Nephron progenitor cell (in vitro differentiated cells): Measurements from ENCODE around the gene HMGB3.
"Not testable (repeated sequence)": the region's sequence is repeated elsewhere in the genome, so short reads cannot be mapped to it uniquely, and the experiment has no call there.

Experiments used
- DNase-seq: peaks from one replicate; pipeline ENCODE4 v3.0.0; 2021
- H3K27ac Mint-ChIP-seq: 2 replicates; pipeline ENCODE4 v1.8.0; 2021; ENCODE audit warnings: mild to moderate bottlenecking, moderate library complexity, mixed read lengths
- H3K27me3 Mint-ChIP-seq: 2 replicates; pipeline ENCODE4 v1.8.0; 2021; ENCODE audit warnings: mild to moderate bottlenecking, low read depth, mixed read lengths; ENCODE audit not compliant: poor library complexity
- H3K36me3 Mint-ChIP-seq: 2 replicates; pipeline ENCODE4 v1.8.0; 2021; ENCODE audit warnings: low read depth, mixed read lengths
- H3K4me1 Mint-ChIP-seq: 2 replicates; pipeline ENCODE4 v1.8.0; 2021; ENCODE audit warnings: mixed read lengths
- H3K4me3 Mint-ChIP-seq: 2 replicates; pipeline ENCODE4 v1.8.0; 2021; ENCODE audit warnings: mild to moderate bottlenecking, moderate library complexity, mixed read lengths
- H3K9me3 Mint-ChIP-seq: 2 replicates; pipeline ENCODE4 v1.8.0; 2021; ENCODE audit warnings: mild to moderate bottlenecking, moderate library complexity, mixed read lengths
- TF ChIP-seq, protein P1 (sequence below): fragments of 200-600 bp; sonication (generic); IDR thresholded peaks from 2 replicates; pipeline ENCODE4 v1.5.0; 2021; ENCODE audit warnings: antibody characterized with exemption

HMGB3 gene

DNA sequence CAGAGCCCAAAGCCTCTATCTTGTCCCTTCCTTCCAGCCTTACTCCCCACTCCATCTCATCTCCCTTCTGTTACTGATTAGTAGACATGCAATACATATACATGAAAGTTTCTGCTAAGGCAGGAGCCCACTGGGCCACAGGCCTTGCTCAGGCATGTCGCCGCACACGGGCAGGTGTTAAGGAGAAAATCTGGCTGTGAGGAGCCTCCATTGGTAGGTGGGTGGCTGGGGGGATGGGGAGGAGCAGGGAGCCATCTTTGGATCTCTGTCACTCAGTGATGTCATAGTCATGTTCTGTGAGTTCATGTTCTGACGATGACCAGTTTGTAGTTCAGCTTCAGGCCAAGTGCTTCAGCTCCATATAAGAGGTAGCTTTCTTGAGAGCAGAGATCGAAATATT, 2.9 kb upstream of the HMGB3 start:
- Mint-ChIP-seq H3K27me3 (no peaks in the 10 kb centered on the region), H3K27ac (no peak overlapping the region), H3K4me3 (no peak overlapping the region), H3K4me1 (peaks cover 27% of the 10 kb centered on the region), H3K9me3 (peaks cover 42% of the 10 kb centered on the region), H3K36me3 (peaks cover 6% of the 10 kb centered on the region)
- no peak for DNase-seq
- TF ChIP-seq, protein P1, sequence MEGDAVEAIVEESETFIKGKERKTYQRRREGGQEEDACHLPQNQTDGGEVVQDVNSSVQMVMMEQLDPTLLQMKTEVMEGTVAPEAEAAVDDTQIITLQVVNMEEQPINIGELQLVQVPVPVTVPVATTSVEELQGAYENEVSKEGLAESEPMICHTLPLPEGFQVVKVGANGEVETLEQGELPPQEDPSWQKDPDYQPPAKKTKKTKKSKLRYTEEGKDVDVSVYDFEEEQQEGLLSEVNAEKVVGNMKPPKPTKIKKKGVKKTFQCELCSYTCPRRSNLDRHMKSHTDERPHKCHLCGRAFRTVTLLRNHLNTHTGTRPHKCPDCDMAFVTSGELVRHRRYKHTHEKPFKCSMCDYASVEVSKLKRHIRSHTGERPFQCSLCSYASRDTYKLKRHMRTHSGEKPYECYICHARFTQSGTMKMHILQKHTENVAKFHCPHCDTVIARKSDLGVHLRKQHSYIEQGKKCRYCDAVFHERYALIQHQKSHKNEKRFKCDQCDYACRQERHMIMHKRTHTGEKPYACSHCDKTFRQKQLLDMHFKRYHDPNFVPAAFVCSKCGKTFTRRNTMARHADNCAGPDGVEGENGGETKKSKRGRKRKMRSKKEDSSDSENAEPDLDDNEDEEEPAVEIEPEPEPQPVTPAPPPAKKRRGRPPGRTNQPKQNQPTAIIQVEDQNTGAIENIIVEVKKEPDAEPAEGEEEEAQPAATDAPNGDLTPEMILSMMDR, result no peak

DNA sequence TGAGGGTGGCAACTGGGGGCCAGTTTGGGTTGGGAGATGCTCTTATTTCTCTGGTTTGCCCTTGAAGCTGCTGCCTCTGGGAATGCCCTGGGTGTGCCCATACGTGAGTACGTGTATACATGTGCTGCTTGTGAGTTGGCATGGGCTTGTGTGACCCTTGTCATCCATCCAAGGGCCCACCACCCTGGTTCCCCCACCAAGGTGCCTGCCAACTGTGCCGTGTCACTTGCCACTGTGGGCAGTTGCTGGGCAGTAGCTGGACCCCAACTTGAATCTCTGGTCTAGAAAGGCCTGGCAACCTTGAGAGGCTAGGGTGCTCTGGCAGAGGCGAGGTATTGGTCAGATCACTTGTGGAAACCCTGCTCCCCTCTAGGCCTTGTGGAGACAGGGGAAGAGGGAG, 2.4 kb upstream of the HMGB3 start:
- Mint-ChIP-seq H3K4me3 (no peak overlapping the region), H3K36me3 (peaks cover 8% of the 10 kb centered on the region), H3K4me1 (peaks cover 32% of the 10 kb centered on the region), H3K9me3 (peaks cover 42% of the 10 kb centered on the region), H3K27me3 (no peaks in the 10 kb centered on the region), H3K27ac (no peak overlapping the region)
- TF ChIP-seq, protein P1, result no peak
- DNase-seq, result no peak

DNA sequence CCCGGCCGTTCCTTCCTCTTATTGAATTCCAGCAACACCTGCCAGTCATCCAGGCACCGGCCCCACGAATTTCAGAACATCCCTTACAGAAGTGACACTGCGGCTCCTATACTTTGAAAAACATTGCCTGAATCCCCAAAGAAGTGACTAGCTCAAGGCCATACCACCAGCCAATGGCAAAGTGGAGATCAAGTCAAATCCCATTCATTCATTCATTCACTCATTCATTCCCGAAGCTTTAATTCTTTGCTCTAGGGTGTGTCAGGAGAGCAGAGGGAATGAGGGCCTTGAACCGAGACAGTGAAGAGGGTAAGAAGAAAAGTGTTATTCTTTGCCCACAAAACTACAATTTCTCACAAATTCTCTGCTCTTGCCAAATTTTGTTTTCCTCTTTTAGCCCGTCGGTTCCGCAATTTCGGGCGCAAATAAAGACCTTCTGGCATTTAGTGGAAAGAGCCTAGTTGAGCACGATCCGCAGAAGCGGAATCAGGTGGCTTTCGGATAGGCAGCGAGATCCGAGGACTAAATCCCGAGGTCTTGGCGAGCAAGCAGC, 824 bp upstream of the HMGB3 start:
- peaks cover 17% of the 10 kb centered on the region for H3K36me3 Mint-ChIP-seq
- TF ChIP-seq, protein P1, result no peak
- H3K27me3 Mint-ChIP-seq, result no peaks in the 10 kb centered on the region

DNA sequence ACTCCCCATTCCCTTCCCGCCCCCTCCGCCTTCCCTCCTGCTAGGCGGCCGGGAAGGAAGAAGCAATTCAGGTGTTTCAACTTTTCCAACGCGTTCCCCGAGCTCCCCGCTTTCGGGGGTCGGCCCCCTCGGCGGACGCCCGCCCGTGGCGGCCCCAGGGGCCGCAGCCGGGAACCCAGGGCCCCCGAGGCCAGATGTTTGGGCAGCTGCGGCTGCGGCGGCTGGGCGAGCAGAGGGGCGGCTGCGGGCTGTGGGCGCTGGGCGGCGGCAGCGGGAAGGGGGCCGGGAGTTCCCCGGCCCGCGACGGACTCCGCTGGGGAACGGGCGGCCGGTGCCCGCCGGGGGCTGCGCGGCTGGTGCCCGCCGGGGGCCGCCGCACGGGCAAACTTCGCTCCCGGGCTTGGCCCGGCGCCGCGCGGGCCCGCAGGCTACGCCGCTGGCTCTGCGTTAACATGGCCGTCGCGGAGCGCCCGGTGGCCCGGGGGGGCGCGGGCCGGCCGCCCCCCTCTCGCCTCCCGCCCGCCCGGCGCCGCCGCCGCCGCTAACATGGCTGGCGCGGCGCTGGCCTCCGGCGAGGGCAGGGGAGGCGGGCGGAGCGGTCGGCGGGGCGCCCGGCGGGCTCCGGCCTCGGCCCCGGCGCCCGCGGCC, 510 bp downstream of the HMGB3 start:
- no peaks in the 10 kb centered on the region for H3K27me3 Mint-ChIP-seq
- H3K27ac Mint-ChIP-seq, result no peak overlapping the region
- peaks cover 36% of the 10 kb centered on the region for H3K4me1 Mint-ChIP-seq
- TF ChIP-seq, protein P1, result no peak
- no peak overlapping the region for H3K4me3 Mint-ChIP-seq
- peak; percentile 21 for DNase-seq
- peaks cover 49% of the 10 kb centered on the region for H3K9me3 Mint-ChIP-seq
- peaks cover 30% of the 10 kb centered on the region for H3K36me3 Mint-ChIP-seq

More for the DNA sequence above, 824 bp upstream of the HMGB3 start:
- H3K27ac Mint-ChIP-seq, result peak overlapping the region; percentile 36
- peak overlapping the region; percentile 79 for H3K4me3 Mint-ChIP-seq
- peaks cover 36% of the 10 kb centered on the region for H3K4me1 Mint-ChIP-seq
- peaks cover 41% of the 10 kb centered on the region for H3K9me3 Mint-ChIP-seq
- DNase-seq, result no peak

DNA sequence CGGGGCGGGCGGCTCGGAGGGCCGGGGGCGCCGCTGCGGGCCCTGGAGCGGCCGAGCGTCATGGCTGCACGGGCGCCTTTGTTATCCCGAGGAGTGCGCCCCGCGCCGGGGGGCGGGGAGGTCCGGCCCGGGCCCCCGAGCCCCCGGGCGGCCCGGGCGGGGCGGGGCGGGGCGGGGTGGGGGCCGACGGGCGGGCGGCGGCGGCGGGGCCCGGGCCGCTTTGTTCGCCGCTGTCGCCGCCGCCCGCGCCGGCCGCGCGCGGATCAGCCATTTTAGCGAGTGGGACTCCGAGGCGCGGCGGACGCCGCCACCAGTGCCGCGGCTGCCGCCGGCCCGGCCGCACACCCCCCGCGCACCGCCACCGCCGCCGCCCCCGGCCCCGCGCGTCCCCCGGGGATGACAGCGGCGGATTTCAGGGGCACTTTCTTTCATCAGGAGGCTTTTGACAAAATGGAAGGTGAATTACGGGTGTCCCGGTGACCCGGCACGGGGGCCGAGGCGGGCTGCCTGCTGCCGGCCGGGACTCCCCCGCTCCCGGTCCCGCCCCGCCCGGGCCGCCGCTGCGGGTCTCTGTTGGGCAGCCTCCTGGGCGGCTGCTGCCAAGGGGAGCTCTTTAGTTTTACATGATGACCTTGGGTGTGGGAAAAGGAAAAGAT, 1.2 kb downstream of the HMGB3 start:
- DNase-seq, result peak; percentile 30
- TF ChIP-seq, protein P1, result no peak
- H3K9me3 Mint-ChIP-seq, result peaks cover 49% of the 10 kb centered on the region
- H3K27me3 Mint-ChIP-seq, result no peaks in the 10 kb centered on the region
- H3K27ac Mint-ChIP-seq, result peak overlapping the region; percentile 80
- peaks cover 30% of the 10 kb centered on the region for H3K36me3 Mint-ChIP-seq
- peaks cover 38% of the 10 kb centered on the region for H3K4me1 Mint-ChIP-seq
- H3K4me3 Mint-ChIP-seq, result peak overlapping the region; percentile 87

DNA sequence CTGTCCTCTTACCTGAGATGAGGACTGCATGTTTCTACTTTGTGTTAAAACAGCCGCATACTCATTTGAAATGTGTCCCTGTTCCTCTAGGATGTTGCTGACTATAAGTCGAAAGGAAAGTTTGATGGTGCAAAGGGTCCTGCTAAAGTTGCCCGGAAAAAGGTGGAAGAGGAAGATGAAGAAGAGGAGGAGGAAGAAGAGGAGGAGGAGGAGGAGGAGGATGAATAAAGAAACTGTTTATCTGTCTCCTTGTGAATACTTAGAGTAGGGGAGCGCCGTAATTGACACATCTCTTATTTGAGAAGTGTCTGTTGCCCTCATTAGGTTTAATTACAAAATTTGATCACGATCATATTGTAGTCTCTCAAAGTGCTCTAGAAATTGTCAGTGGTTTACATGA, 4.6 kb downstream of the HMGB3 start:
- not testable (repeated sequence) for H3K4me3 Mint-ChIP-seq, H3K27me3 Mint-ChIP-seq, DNase-seq, H3K27ac Mint-ChIP-seq
- Mint-ChIP-seq H3K36me3 (peaks cover 30% of the 10 kb centered on the region), H3K4me1 (peaks cover 19% of the 10 kb centered on the region), H3K9me3 (peaks cover 35% of the 10 kb centered on the region)
